K562 (cell line): ENCODE data around the gene MEIOB. TPM values are rescaled to one million over a fixed set of nuclear protein-coding genes. Genes with fewer than 3 reads are reported as not detected.

Source experiments
- ATAC-seq: fragments of 200-7000 bp; cut with Tn5 transposase; 3 replicates; pipeline ENCODE4 v1.9.1; 2020; ENCODE audit warnings: moderate library complexity
- BruUV-seq: library from RNA; stranded (reverse); fragments of 400-500 nt; replicated peaks from 2 replicates; lab custom pipeline; 2021; lab: Mats Ljungman, UMichigan
- CTCF ChIA-PET: fragments of 300-600 bp; formaldehyde crosslinking; extraction: SDS; loops from one replicate; lab custom pipeline; 2021; ENCODE audit warnings: low intra/inter-chr PET ratio; lab: Yijun Ruan, JAX
- POLR2A ChIA-PET: fragments of 300-600, 350-650 bp; sonication (Branson Sonifier 250); formaldehyde crosslinking; extraction: SDS; loops from one replicate; lab custom pipeline; 2021; ENCODE audit warnings: antibody characterized with exemption, inconsistent platforms; lab: Yijun Ruan, JAX
- DNase-seq, 4 experiments: peaks; one replicate each; pipeline versions ENCODE4 v3.0.0 to v3.0.0-alpha.2; 2011 to 2018; ENCODE audit warnings: low spot score in 3 of 4, mixed read lengths in 3 of 4; ENCODE audit errors: extremely low read depth in 1 of 4
- FAIRE-seq: peaks from 2 replicates; lab custom pipeline; 2011; peaks lifted over from hg19 to GRCh38; lab: Jason Lieb, UNC
- H2AFZ ChIP-seq: 2 replicates; pipeline ENCODE4 v1.6.0; 2011; ENCODE audit warnings: low read depth, low read length, control low read depth, inconsistent platforms
- H3K27ac ChIP-seq: fragments of 200-600 bp; 3 replicates; pipeline ENCODE4 v1.8.0; 2011; ENCODE audit warnings: low read depth, mild to moderate bottlenecking, control low read depth, inconsistent platforms, low read length, moderate library complexity, mixed read lengths; ENCODE audit errors: extremely low read depth
- H3K27me3 ChIP-seq, 2 experiments: fragments of 300-600 bp in 1 of 2; 2 replicates in 1 of 2; 3 replicates in 1 of 2; pipeline versions ENCODE4 v1.6.0 to v1.8.0; 2011; ENCODE audit warnings: inconsistent platforms in 2 of 2, low read length in 2 of 2, mild to moderate bottlenecking in 1 of 2, mixed read lengths in 1 of 2, moderate library complexity in 1 of 2; ENCODE audit not compliant: control insufficient read depth in 2 of 2, insufficient read depth in 2 of 2
- H3K36me3 ChIP-seq: fragments of 300-600 bp; 3 replicates; pipeline ENCODE4 v1.8.0; 2011; ENCODE audit warnings: mild to moderate bottlenecking, low read length, inconsistent platforms; ENCODE audit not compliant: control insufficient read depth, insufficient read depth
- H3K4me1 ChIP-seq, 2 experiments: fragments of 200-600 bp in 1 of 2; replicated peaks in 1 of 2; 2 replicates in 1 of 2; 3 replicates in 1 of 2; pipeline versions ENCODE4 v1.5.1 to v1.8.0; 2011; ENCODE audit warnings: inconsistent platforms in 2 of 2, low read length in 2 of 2, mild to moderate bottlenecking in 1 of 2, mixed read lengths in 1 of 2, moderate library complexity in 1 of 2; ENCODE audit not compliant: control insufficient read depth in 2 of 2, insufficient read depth in 2 of 2
- H3K4me2 ChIP-seq: 2 replicates; pipeline ENCODE4 v1.6.1; 2011; ENCODE audit warnings: low read length, control low read depth, inconsistent platforms, mixed read lengths; ENCODE audit not compliant: insufficient read depth
- H3K4me3 ChIP-seq: fragments of 200-600 bp; sonication (generic), shearing (Covaris generic); 2 replicates; pipeline ENCODE4 v1.5.1; 2016; ENCODE audit warnings: control low read depth, inconsistent platforms
- H3K79me2 ChIP-seq: fragments of 200-600 bp; 3 replicates; pipeline ENCODE4 v1.8.0; 2011; ENCODE audit warnings: low read length, inconsistent platforms; ENCODE audit not compliant: control insufficient read depth, insufficient read depth
- H3K9ac ChIP-seq, 2 experiments: 2 replicates each; pipeline versions ENCODE4 v1.6.0 to v1.6.1; 2011; ENCODE audit warnings: low read depth in 2 of 2, low read length in 2 of 2, control low read depth in 1 of 2, inconsistent platforms in 1 of 2, mild to moderate bottlenecking in 1 of 2, mixed read lengths in 1 of 2; ENCODE audit not compliant: insufficient read depth in 1 of 2
- H3K9me1 ChIP-seq: one replicate; pipeline ENCODE4 v1.6.0; 2011; ENCODE audit warnings: inconsistent platforms, mild to moderate bottlenecking, low read length, moderate library complexity; ENCODE audit not compliant: control insufficient read depth, insufficient read depth
- H3K9me3 ChIP-seq: replicated peaks from 2 replicates; pipeline ENCODE4 v1.5.1; 2011; ENCODE audit warnings: low read depth, low read length, inconsistent platforms; ENCODE audit not compliant: control insufficient read depth, insufficient read depth
- H4K20me1 ChIP-seq: replicated peaks from 2 replicates; pipeline ENCODE4 v1.6.1; 2011; ENCODE audit warnings: low read length, inconsistent platforms, mixed read lengths; ENCODE audit not compliant: control insufficient read depth, insufficient read depth
- C11orf30 ChIP-seq: fragments of 450-650 bp; IDR thresholded peaks from 2 replicates; pipeline ENCODE4 v1.6.1; 2016; ENCODE audit warnings: low read depth, mild to moderate bottlenecking
- CTBP1 ChIP-seq: fragments of 450-650 bp; IDR thresholded peaks from 2 replicates; pipeline ENCODE4 v1.6.1; 2016; ENCODE audit warnings: borderline replicate concordance
- FOSL1 ChIP-seq: fragments of 200-800 bp; sonication (Bioruptor generic); conservative IDR thresholded peaks from 2 replicates; pipeline ENCODE4 v1.6.1; 2016; ENCODE audit warnings: missing genetic modification characterization, missing compliant biosample characterization
- HNRNPK ChIP-seq: fragments of 200-400 bp; formaldehyde crosslinking; IDR thresholded peaks from one replicate; pipeline ENCODE4 v1.6.1; 2018; ENCODE audit warnings: mild to moderate bottlenecking, low read depth, low read length; ENCODE audit not compliant: poor library complexity, severe bottlenecking
- JUNB ChIP-seq: fragments of 450-650 bp; formaldehyde crosslinking; conservative IDR thresholded peaks from 2 replicates; pipeline ENCODE4 v1.4.0; 2020; ENCODE audit warnings: mild to moderate bottlenecking
- MAX ChIP-seq: sonication (generic); formaldehyde crosslinking; IDR thresholded peaks from 2 replicates; pipeline ENCODE4 v1.9.0; 2022; ENCODE audit warnings: mild to moderate bottlenecking, missing genetic modification reagents
- MED1 ChIP-seq: sonication (generic); formaldehyde crosslinking; IDR thresholded peaks from 2 replicates; pipeline ENCODE4 v1.8.1; 2023; ENCODE audit warnings: missing genetic modification reagents, borderline replicate concordance
- NCOA2 ChIP-seq, 2 experiments: fragments of 450-650 bp; IDR thresholded peaks; 2 replicates each; pipeline ENCODE4 v1.6.1; 2018; ENCODE audit warnings: mild to moderate bottlenecking in 2 of 2, moderate library complexity in 1 of 2; ENCODE audit not compliant: partially characterized antibody in 2 of 2
- NR2F6 ChIP-seq: fragments of 450-650 bp; formaldehyde crosslinking; IDR thresholded peaks from 2 replicates; pipeline ENCODE4 v1.4.0; 2020; ENCODE audit warnings: mild to moderate bottlenecking
- TEAD1 ChIP-seq, 2 experiments: fragments of 450-650 bp in 1 of 2; sonication (generic) in 1 of 2; formaldehyde crosslinking; IDR thresholded peaks; 2 replicates each; pipeline versions ENCODE4 v1.4.0 to v1.8.0; 2020 to 2022; ENCODE audit warnings: mild to moderate bottlenecking in 2 of 2, missing genetic modification reagents in 1 of 2
- ZNF316 ChIP-seq: fragments of 450-650 bp; IDR thresholded peaks from 2 replicates; pipeline ENCODE4 v1.6.1; 2016
- WGBS: fragments of 100-300 bp; shearing (Covaris generic); methylation state at CpG from one replicate; pipeline ENCODE4 v1.1.6; 2016; ENCODE audit warnings: low coverage, mixed read lengths; ENCODE audit not compliant: insufficient coverage; ENCODE audit errors: missing lambda C conversion rate; 5-methylcytosine and 5-hydroxymethylcytosine counted together
- in situ Hi-C: fragments of 300-500 bp; cut with MboI; formaldehyde crosslinking; loops from 4 replicates; pipeline ENCODE4 v1.15.0; 2018; ENCODE audit warnings: inconsistent platforms, mixed read lengths
- intact Hi-C: fragments of 100-400 bp; cut with micrococcal nuclease; formaldehyde crosslinking; loops from 2 replicates; pipeline ENCODE4 v1.14.2; 2022
- polyA plus RNA-seq, 8 experiments: library from polyadenylated mRNA; depleted of rRNA in 4 of 8; stranded (reverse) in 5 of 8; unstranded in 3 of 8; fragments of >200 nt; fragmentation: Nextera tagmentation in 2 of 8; fragmentation: Illumina TruSeq in 1 of 8; extraction: Ambion mirVana in 2 of 8; extraction: Trizol in 1 of 8; gene quantifications; 2 replicates each; pipeline versions ENCODE4 v1.2.1 to v1.2.3, GENCODE V29; 2011 to 2014; ENCODE audit warnings: inconsistent platforms in 1 of 8, missing spikeins in 1 of 8
- total RNA-seq, 7 experiments: library from RNA; depleted of rRNA in 6 of 7; stranded (reverse); fragments of >200 nt in 6 of 7; fragmentation: Illumina TruSeq in 2 of 7; extraction: Trizol in 2 of 7; gene quantifications; 2 replicates each; pipeline versions ENCODE4 v1.2.1 to v1.2.3, GENCODE V29; 2011 to 2021; ENCODE audit warnings: low replicate concordance in 1 of 7
- TF ChIP-seq, protein P1 (sequence below): sonication (generic); formaldehyde crosslinking; IDR thresholded peaks from 2 replicates; pipeline ENCODE4 v1.8.0; 2022; ENCODE audit warnings: mild to moderate bottlenecking, missing genetic modification reagents, borderline replicate concordance
- TF ChIP-seq, protein P2 (sequence below): sonication (generic); IDR thresholded peaks from 2 replicates; pipeline ENCODE4 v1.6.1; 2016

MEIOB gene
- total and polyA plus RNA-seq, 9 of the 15 experiments (the other 6 are each of a cell fraction or from before 2014, with no cell fraction given), result 25.4 to 203 (median 97.6) TPM

DNA sequence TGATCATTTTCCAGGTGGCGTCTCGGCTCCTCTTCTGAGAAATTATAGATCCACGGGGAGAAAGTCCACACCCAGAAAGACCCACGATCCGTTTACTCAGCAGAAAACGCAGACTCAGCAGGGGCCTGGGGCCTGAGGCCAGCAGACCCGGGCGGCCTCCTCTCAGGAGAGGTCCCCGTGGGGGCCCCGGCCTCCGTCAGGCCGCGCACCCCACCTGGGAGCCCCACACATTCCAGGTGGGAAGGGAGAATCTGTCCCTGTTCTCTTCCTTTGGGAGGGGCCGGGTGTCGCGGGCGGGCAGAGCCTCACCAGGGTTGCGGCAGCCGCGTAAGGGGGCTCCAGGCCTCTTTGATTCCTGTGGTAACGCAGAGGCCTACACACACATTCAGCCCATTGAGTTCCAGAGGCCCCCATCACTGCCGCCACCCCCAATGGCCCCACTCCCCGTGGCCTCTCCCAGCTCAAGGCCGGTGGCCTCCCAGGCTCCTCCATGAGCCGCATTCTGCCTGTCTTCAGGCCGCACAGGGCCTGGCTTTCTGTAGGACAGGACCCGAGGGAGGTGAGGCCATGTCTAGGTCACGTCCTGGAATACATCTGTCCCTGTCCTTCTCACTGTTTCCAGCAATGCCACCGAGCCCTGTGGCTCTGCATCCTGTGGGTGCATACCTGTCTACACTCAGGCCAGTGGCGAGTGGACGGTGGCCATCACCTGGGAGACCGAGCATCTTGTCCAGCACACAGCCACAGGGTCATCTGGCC lies 76.9 kb downstream of the MEIOB start:
- no peaks in the 10 kb centered on the region for H4K20me1 ChIP-seq
- no peak overlapping the region for H3K9ac ChIP-seq
- no peaks in the 10 kb centered on the region for H3K27me3 ChIP-seq
- H2AFZ ChIP-seq, result no peak overlapping the region
- POLR2A ChIA-PET, result no interaction called here
- H3K4me3 ChIP-seq, result no peak overlapping the region
- no TSS peak for BruUV-seq
- DNase-seq, result no peak
- H3K4me1 ChIP-seq, result peaks cover 0 to 36% of the 10 kb centered on the region in 2 experiments; a peak in 2 of 5 replicates
- FAIRE-seq, result no peak
- CTCF ChIA-PET, result no interaction called here
- TF ChIP-seq, protein P1, sequence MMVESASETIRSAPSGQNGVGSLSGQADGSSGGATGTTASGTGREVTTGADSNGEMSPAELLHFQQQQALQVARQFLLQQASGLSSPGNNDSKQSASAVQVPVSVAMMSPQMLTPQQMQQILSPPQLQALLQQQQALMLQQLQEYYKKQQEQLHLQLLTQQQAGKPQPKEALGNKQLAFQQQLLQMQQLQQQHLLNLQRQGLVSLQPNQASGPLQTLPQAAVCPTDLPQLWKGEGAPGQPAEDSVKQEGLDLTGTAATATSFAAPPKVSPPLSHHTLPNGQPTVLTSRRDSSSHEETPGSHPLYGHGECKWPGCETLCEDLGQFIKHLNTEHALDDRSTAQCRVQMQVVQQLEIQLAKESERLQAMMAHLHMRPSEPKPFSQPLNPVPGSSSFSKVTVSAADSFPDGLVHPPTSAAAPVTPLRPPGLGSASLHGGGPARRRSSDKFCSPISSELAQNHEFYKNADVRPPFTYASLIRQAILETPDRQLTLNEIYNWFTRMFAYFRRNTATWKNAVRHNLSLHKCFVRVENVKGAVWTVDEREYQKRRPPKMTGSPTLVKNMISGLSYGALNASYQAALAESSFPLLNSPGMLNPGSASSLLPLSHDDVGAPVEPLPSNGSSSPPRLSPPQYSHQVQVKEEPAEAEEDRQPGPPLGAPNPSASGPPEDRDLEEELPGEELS (CRISPR knock-in tag), result no peak
- TF ChIP-seq, protein P2, sequence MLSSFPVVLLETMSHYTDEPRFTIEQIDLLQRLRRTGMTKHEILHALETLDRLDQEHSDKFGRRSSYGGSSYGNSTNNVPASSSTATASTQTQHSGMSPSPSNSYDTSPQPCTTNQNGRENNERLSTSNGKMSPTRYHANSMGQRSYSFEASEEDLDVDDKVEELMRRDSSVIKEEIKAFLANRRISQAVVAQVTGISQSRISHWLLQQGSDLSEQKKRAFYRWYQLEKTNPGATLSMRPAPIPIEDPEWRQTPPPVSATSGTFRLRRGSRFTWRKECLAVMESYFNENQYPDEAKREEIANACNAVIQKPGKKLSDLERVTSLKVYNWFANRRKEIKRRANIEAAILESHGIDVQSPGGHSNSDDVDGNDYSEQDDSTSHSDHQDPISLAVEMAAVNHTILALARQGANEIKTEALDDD, result no peak
- no peak for TF ChIP-seq MAX (CRISPR knock-in tag)
- TF ChIP-seq NCOA2 (IDR thresholded peaks at IDR 0.05; ENCODE audit: partially characterized antibody in 2 of 2), result no peak
- TF ChIP-seq MED1 (CRISPR knock-in tag), result no peak
- no peak for TF ChIP-seq JUNB (CRISPR knock-in tag)
- TF ChIP-seq CTBP1, result no peak
- TF ChIP-seq ZNF316, result peak; percentile 40
- TF ChIP-seq NR2F6 (CRISPR knock-in tag), result no peak
- TF ChIP-seq HNRNPK, result no peak
- peak; percentile 30; the same call in 1 of the 2 replicates for TF ChIP-seq C11orf30
- no peak for TF ChIP-seq FOSL1 (tag)
- no peak for TF ChIP-seq TEAD1 (CRISPR knock-in tag; IDR thresholded peaks at IDR 0.05)
- TF ChIP-seq, all 486 proteins: peak for 2
- in situ Hi-C loops, result no loop called here
- no peaks in the 10 kb centered on the region for H3K9me3 ChIP-seq
- ATAC-seq, result no peak
- WGBS, result 86% methylated on average over 21 of the region's 32 CpGs
- no peak overlapping the region for H3K27ac ChIP-seq
- H3K9me1 ChIP-seq, result no peaks in the 10 kb centered on the region
- peaks cover 3% of the 10 kb centered on the region; the same call in 1 of the 3 replicates for H3K36me3 ChIP-seq
- intact Hi-C loops, result no loop called here
- H3K79me2 ChIP-seq, result no peaks in the 10 kb centered on the region
- no peak overlapping the region for H3K4me2 ChIP-seq
